Uterus (tissue), 2 donors: ENCODE measurements around the gene PTPRU.

Experiments used
- POLR2A ChIP-seq, 2 donors: fragments of 450-650 bp; IDR thresholded peaks; one replicate each; pipeline ENCODE4 v1.6.1; 2016; ENCODE audit warnings: antibody characterized with exemption in 2 of 2, mild to moderate bottlenecking in 1 of 2, moderate library complexity in 1 of 2
- TF ChIP-seq, protein P1 (sequence below), 4 experiments: fragments of 200-600 bp in 2 of 4; fragments of 450-650 bp in 2 of 4; sonication (generic) in 2 of 4; IDR thresholded peaks; one replicate each; pipeline ENCODE4 v1.5.1; 2016 to 2019; ENCODE audit warnings: antibody characterized with exemption in 4 of 4, mild to moderate bottlenecking in 2 of 4, moderate library complexity in 1 of 4

DNA sequence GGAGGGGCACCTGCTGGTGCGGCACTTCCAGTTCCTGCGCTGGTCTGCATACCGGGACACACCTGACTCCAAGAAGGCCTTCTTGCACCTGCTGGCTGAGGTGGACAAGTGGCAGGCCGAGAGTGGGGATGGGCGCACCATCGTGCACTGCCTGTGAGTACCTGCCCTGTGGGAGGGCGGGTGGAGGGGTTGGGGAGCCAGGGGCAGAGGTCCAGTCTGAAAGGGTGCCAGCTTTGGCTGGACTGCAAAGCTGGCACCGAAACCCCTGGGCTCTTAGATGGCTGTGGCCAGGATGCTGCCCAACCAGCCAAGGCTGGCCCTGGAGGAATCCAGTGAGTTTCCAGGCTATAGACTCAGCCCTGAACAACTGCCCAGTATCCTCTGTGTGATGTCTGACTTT is 87.3 kb downstream of the PTPRU start:
- TF ChIP-seq, protein P1, sequence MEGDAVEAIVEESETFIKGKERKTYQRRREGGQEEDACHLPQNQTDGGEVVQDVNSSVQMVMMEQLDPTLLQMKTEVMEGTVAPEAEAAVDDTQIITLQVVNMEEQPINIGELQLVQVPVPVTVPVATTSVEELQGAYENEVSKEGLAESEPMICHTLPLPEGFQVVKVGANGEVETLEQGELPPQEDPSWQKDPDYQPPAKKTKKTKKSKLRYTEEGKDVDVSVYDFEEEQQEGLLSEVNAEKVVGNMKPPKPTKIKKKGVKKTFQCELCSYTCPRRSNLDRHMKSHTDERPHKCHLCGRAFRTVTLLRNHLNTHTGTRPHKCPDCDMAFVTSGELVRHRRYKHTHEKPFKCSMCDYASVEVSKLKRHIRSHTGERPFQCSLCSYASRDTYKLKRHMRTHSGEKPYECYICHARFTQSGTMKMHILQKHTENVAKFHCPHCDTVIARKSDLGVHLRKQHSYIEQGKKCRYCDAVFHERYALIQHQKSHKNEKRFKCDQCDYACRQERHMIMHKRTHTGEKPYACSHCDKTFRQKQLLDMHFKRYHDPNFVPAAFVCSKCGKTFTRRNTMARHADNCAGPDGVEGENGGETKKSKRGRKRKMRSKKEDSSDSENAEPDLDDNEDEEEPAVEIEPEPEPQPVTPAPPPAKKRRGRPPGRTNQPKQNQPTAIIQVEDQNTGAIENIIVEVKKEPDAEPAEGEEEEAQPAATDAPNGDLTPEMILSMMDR (IDR thresholded peaks at IDR 0.05) = no peak
- TF ChIP-seq POLR2A (IDR thresholded peaks at IDR 0.05) = no peak
